ENCODE data around the gene RASAL1.

DNA sequence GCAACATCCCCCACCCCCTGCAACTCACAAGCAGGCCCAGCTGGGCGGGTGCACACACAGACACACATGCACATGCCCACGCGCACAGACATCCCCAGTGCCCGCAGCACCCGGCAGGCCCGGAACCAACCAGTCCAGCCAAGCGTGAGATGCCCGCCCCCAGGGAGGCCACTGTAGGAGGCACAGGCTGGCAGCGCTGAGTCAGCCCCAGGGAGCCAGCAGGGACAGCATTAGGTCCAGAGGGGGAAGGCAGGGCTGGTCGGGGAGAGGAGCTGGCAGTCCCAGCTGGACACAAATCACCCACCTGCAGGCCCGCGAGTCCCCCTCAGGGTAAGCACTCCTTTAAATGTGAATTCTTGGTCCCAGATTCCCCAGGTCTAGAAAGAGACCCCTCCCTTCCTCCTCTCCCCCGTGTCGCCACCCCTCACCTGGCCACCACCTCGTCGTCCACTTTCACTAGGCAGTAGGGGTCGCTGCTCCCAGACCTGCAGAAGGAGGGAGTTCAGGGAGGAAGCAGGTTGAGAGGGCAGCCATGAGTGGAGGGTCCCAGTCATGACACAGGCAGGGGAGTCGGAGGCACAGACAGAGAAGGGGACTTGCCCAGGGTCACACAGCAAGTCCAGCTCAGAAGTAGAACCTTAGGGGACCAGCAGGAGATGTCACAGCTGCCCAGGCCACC, 5.0 kb downstream of the RASAL1 start:
- TF ChIP-seq, protein P1, sequence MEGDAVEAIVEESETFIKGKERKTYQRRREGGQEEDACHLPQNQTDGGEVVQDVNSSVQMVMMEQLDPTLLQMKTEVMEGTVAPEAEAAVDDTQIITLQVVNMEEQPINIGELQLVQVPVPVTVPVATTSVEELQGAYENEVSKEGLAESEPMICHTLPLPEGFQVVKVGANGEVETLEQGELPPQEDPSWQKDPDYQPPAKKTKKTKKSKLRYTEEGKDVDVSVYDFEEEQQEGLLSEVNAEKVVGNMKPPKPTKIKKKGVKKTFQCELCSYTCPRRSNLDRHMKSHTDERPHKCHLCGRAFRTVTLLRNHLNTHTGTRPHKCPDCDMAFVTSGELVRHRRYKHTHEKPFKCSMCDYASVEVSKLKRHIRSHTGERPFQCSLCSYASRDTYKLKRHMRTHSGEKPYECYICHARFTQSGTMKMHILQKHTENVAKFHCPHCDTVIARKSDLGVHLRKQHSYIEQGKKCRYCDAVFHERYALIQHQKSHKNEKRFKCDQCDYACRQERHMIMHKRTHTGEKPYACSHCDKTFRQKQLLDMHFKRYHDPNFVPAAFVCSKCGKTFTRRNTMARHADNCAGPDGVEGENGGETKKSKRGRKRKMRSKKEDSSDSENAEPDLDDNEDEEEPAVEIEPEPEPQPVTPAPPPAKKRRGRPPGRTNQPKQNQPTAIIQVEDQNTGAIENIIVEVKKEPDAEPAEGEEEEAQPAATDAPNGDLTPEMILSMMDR (conservative IDR thresholded peaks at IDR 0.05 in 1 of 2, IDR thresholded peaks at IDR 0.05 in 1 of 2; ENCODE audit: extremely low read depth in 1 of 2, insufficient read depth in 1 of 2, low read depth in 1 of 2, low read length in 2 of 2): peak in 1 of 2 donors; percentile 26
- no peak for TF ChIP-seq EZH2 (IDR thresholded peaks at IDR 0.05; ENCODE audit: borderline replicate concordance, low read length)
